ENCODE measurements around the gene OR2A12.

DNA sequence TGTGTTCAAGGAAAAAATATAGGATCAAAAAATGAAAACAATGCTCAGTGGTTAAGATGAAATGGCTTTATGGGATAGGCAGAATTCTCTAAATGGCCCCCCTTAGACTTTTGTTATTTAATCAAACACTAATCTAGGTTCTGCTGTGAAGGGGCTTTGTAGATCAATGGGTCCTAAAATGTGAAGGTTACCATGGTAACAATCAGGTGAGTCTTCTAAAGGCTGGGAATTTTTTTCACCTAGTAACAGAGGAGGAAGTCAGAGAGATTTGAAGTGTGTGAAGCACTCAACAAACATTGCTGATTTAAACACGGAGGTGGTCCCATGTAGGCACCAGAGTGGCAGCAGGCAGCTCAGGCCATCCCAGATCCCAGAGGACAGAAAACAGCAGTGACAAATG lies 48.0 kb downstream of the OR2A12 start:
- TF ChIP-seq, protein P1, sequence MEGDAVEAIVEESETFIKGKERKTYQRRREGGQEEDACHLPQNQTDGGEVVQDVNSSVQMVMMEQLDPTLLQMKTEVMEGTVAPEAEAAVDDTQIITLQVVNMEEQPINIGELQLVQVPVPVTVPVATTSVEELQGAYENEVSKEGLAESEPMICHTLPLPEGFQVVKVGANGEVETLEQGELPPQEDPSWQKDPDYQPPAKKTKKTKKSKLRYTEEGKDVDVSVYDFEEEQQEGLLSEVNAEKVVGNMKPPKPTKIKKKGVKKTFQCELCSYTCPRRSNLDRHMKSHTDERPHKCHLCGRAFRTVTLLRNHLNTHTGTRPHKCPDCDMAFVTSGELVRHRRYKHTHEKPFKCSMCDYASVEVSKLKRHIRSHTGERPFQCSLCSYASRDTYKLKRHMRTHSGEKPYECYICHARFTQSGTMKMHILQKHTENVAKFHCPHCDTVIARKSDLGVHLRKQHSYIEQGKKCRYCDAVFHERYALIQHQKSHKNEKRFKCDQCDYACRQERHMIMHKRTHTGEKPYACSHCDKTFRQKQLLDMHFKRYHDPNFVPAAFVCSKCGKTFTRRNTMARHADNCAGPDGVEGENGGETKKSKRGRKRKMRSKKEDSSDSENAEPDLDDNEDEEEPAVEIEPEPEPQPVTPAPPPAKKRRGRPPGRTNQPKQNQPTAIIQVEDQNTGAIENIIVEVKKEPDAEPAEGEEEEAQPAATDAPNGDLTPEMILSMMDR (IDR thresholded peaks at IDR 0.05; ENCODE audit: low read depth, low read length): no peak
- no peak for TF ChIP-seq POLR2A (IDR thresholded peaks at IDR 0.05; ENCODE audit: extremely low read depth, insufficient read length)
- no peak for TF ChIP-seq MYC (IDR thresholded peaks at IDR 0.05; ENCODE audit: low read depth, low read length)

Data from NB4 (cell line).